SKM-1 treated with dmso at 0.1 percent for 144 hours (cell line): ENCODE measurements around the gene RIMS4.

ENCODE experiments used
- DNase-seq: peaks from one replicate; lab custom pipeline; 2025; ENCODE audit not compliant: unreplicated experiment; lab: John Stamatoyannopoulos, UW

The RIMS4 gene

GRCh38 chr20:44810391-44811149 lies at the start of gene RIMS4:
Gene RIMS4, minus strand, starts transcription at chr20:44810546. Its CDS starts 275 bp downstream, at chr20:44810271.
- no peak for DNase-seq

DNA sequence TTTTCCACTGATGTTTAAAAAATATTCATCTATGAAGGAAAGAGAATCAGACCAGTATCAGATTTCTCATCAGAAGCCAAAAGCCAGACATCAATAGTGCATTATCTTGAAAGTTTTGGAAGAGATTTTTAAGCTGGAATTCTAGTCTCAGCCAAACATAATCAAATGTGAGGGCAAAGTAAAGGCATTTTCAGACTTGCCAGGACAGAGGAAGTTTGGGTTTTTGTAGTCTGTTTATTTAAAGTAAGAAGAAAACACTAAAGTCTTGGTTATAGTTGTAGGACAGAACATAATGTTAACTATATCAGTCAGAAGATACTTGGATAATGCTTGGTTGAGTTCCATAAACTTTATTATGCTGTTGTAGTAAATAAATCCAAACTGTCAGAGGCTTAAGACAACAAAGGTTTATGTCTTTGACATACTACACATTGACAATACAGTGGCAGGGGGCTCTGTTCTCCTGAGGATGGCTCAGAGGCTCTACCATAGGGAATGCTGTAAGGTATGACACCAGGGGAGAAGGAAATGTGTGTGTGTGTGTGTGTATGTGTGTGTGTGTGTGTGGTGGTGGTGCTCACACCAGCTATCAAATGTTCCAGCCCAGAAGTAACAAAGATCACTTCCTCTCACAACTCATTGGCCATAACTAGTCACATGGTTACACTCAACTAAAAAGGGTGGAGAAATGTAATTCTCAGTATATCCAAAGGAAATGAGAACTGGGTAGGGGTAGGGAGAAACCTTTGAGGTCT lies 48.4 kb upstream of the RIMS4 start:
- DNase-seq, result no peak

- DNase-seq, result no peak
Observed at GRCh38 chr20:44856856-44857448, 46.6 kb upstream of the RIMS4 start.

GRCh38 chr20:44856442-44856841 lies 46.1 kb upstream of the RIMS4 start:
- no peak for DNase-seq

DNA sequence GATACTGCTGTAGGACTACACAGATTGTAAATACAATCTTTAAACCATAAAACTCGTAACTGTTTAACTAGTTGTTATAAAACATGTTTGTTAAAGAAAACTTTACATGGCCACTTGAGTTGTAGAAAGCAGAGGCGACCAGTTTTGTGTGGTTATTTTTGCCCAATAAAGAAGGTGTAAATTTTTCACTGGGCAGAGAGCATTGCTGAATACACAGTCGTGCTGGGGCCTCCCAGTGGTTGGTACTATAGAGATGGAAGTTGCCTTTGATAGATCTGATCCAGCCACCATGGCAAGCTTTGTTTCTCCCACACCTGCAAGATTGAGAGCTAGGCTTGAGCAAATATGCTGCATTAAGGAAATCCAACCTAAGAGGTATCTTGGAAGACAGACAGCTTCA lies 41.2 kb upstream of the RIMS4 start:
- DNase-seq, result no peak

DNA sequence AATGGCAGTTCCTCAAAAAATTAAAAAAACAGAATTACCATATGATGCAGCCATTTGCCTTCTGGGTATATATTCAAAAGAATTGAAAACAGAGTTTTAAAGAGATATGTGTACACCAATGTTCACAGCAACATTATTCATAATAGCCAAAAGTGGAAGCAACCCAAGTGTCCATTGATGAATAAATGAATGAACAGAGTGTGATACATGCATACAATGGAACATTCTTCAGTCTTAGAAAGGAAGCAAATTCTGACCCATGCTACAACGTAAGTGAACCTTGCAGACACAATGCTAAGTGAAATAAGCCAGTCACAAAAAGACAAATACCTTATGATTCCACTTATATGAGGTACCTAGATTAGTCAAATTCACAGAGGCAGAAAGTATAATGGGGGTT lies 40.5 kb upstream of the RIMS4 start:
- no peak for DNase-seq

DNA sequence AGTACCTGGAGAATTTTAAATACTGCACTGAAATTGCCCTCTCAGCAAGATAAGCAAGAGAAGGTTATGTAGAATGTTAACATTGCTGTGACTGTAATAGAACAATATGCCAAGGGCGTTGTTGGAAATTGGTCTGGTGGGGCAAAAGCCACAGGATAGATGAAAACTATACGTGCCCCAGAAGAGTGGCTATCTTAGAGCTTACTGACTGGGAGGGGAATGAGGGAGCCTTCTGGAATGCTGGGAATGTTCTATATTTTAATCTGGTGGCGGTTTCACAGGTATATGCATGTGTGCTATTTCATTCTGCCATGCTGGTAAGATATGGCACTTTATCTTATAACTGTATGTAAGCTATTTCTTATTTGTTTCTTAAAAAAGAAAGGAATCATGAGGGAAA lies 39.9 kb upstream of the RIMS4 start:
- DNase-seq, result no peak

GRCh38 chr20:44849703-44850102 lies 39.4 kb upstream of the RIMS4 start:
- no peak for DNase-seq

GRCh38 chr20:44848254-44849015 lies 38.1 kb upstream of the RIMS4 start:
- no peak for DNase-seq

DNA sequence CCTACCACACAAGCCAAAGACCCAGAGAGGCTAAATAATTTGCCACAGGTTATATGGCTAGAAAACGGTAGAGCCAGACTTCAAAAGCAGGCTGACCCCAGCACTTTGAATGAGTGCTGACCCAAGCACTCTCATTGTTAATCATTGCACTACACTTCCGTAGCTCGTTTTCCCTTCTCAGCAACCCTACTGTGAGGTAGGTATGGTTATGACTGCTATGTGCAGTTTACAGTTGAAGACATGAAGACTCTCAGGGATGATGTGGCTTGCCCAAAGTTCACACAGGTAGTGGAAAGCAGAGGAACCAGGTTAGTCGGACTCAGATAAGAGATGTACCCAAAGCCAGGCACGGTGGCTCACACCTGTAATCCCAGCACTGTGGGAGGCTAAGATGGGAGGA lies 33.5 kb upstream of the RIMS4 start:
- DNase-seq, result no peak

DNA sequence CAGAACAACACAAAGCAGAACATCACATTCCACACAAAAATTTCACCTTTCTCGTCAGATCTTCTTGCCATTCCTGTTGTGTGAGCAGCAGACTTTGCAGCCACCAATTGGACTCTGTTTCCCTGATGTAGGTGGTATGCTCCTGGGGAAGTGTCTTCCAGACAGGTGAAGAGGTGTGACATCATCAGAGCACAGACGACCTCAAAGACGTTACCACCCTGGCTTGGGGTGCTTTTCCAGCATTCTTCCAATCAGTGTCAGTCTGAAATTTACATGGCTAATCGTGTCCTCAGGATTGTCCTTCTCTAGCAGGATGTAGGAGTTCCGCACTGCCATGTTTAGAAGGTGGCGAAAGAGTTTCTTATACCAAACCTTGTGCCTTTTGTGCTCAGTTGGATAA lies 31.6 kb upstream of the RIMS4 start:
- DNase-seq, result no peak

DNA sequence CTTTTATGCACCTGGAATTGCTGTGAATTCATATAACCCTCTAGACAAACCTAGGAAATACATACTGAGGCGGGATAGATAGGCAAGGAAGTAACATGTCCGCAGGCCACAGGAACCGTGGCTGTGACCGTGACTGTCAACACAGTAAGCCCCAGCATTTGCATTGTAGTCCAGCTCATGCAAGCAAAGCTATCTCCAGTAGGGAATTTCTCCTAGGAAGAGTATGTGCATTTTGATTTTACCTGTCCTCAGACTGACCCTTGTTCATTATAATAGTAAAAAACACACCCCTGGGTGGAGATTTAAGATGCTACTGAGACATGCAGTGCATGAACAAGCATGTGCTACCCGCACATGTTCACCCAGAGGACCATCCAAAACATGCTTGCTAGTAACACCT lies 30.5 kb upstream of the RIMS4 start:
- DNase-seq, result no peak

DNA sequence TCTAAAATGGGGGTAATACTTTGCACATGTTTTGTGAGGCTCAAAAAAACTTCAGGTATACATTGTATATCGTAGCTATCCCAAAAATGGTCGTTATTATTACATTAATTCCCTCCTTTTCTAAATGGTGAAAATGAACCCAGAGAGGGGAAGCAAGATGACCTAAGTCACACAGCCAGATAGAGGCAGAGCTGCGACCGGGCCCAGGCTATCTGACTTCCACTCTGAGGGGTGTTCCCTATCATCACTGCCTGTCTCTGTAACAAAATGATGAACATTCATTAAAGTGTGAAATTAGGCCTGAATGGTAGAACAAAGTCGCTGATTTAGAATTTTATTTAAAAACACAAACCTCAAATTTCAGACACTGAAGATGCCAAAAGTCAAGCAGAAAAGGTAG lies 29.1 kb upstream of the RIMS4 start:
- no peak for DNase-seq

- DNase-seq, result no peak
Observed at GRCh38 chr20:44838521-44838920, 28.2 kb upstream of the RIMS4 start.

- DNase-seq, result no peak
Observed at GRCh38 chr20:44837946-44838345, 27.6 kb upstream of the RIMS4 start.

DNA sequence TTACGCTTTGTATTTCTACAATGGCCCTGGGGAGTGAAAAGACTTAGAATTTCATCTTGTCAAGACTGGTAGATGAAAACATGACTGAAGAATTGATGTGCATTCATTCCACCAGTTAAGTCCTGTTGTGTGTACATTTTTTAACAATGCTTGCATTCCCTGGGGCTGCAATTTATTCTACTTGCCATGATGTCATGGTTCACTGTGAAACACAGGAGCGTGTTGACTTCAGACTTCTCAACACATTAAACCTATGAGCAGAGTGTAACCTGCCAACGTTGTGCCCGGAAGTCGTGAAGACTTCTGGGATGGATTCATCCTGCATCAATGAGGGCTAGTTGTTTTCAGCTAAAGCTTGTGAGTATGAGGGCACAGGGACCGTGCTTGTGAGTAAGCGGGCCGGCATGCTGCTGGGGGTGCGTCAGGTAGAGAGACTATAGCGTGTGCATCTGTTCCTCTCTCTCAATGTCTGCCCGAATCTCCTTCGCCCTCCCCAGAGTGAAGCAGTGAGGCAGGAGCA lies 26.3 kb upstream of the RIMS4 start:
- DNase-seq, result no peak

DNA sequence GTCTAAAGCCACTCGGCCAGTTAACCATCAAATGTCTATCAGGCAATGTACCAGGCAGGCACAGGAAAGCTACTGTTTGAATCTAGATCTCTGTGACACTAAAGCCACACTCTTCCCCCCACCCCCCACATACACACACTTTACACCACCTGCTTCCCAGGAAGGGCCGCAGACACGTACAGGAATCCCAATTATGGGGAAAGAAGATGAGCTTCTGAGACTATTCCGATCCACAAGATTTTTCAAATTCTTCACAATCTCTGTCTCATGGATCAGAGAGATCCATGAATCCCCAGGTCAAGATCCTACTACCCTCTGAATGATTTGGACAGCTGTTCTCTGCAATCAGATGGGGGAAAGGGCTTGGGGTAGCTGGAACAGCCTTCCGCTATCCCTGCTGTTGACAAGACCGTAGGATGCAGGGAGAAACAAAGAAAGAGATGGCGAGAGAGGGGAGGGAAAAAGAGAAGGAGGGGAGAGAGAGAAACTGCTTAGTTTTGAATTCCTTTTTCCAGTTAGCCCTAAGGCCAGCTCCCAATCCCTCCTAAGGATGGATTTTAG lies 25.4 kb upstream of the RIMS4 start:
- DNase-seq, result no peak

DNA sequence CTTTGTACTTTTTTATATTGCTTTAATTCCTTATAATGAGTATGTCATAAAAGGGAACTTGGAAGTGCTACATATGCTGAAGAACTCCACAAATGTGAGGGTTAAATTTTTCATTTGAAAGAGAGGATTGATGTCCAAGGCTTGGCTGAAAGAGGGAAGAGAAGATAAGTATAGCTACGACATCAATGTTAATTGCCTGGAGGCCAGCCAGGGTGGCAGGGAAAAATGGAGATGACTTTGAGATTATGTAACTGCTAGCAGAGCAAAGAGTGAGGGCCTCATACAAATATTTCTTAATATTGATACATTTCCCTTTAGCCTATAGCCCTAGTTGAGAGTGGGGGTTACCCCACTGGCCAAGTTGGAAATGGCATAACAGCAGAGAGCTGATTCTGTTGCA lies 24.8 kb upstream of the RIMS4 start:
- no peak for DNase-seq

- DNase-seq, result no peak
Observed at GRCh38 chr20:44834693-44835092, 24.3 kb upstream of the RIMS4 start.

DNA sequence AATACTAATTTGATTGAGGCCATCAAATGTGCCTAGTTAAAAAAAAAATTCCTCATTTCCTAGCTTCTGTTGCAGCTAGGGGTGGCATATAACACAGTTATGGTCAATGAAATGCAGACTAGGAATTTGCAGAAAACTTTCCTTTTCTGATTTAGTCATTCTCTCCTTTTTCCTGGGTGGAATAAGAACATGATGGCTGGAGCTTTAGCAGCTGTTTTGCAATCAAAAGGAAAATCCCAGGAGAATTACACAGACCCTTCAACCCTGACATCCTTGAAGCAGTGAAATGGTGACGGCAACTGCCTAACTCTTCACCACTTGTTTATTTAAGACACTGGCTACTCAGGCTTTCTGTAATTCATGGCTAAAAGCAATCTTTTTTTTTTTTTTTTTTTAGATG lies 23.1 kb upstream of the RIMS4 start:
- no peak for DNase-seq

DNA sequence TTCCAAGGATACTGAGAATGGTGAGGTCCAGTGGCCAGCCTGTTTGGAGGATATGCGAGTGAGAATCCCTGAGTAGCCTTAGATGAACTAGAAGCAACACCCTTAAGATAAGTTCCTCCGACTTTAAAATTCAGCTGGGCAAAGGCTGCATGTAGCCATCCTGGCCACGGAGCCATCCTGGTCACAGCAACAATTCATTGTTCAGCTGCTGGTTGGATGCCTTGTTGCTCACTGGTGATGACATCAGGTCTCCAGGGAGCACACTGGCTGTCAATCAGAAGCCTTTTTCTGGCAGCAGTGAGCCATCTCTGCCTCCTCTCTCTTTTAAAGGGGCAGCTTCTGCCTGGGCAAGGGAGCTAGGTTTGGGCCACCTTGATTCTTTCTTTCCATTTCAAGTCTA lies 22.4 kb upstream of the RIMS4 start:
- DNase-seq, result no peak
